HepG2 (cell line): ENCODE measurements around the gene OSCP1.

Experiments used
- ATF2 ChIP-seq: sonication (generic); formaldehyde crosslinking; IDR thresholded peaks from 2 replicates; pipeline ENCODE4 v1.4.0; 2020; ENCODE audit warnings: missing genetic modification reagents
- MTA1 ChIP-seq: sonication (generic); formaldehyde crosslinking; IDR thresholded peaks from 2 replicates; pipeline ENCODE4 v1.4.0; 2020; ENCODE audit warnings: missing genetic modification reagents, mild to moderate bottlenecking, borderline replicate concordance
- POLR2A ChIP-seq, 2 experiments: IDR thresholded peaks; 2 replicates each; pipeline ENCODE4 v1.6.1; 2011; ENCODE audit warnings: low read depth in 2 of 2, low read length in 2 of 2, mild to moderate bottlenecking in 1 of 2, moderate library complexity in 1 of 2; ENCODE audit not compliant: insufficient read depth in 1 of 2
- RBM22 ChIP-seq: fragments of 200-400 bp; formaldehyde crosslinking; optimal IDR thresholded peaks from 2 replicates; pipeline ENCODE3; 2017; ENCODE audit warnings: mild to moderate bottlenecking, low read length, moderate library complexity
- TARDBP ChIP-seq: sonication (generic); formaldehyde crosslinking; IDR thresholded peaks from 2 replicates; pipeline ENCODE4 v1.8.0; 2022; ENCODE audit warnings: mild to moderate bottlenecking, missing genetic modification reagents
- ZNF24 ChIP-seq: fragments of 450-650 bp; IDR thresholded peaks from 2 replicates; pipeline ENCODE4 v1.6.1; 2017; ENCODE audit warnings: antibody characterized with exemption, mild to moderate bottlenecking

DNA sequence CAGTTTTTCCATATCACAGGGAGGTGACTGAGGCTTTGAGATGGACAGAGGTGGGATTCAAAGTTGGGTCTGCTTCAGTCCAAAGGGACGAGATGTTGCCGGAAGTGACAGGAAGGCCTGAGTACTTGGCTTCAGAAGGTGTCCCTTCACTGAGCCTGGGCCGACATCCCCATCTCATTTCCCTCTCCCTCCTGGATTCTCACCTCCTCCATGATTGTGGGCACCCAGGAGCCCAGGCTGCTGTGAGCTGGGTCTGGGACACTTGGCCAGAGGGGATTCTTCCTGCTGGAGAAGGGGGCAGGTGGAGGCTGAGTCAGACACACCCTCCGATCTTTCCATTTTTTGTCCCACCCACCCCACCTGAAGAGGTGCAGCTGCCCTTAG, 16.8 kb upstream of the OSCP1 start:
- TF ChIP-seq TARDBP (no peak), POLR2A (IDR thresholded peaks at IDR 0.05; ENCODE audit: insufficient read depth in 1 of 2, low read depth in 2 of 2, low read length in 2 of 2) (no peak), ZNF24 (no peak), MTA1 (CRISPR knock-in tag) (no peak), ATF2 (CRISPR knock-in tag) (no peak), RBM22 (no peak)
